H1 (cell line): ENCODE measurements around the gene CLDN15. TPM values are rescaled to one million over a fixed set of nuclear protein-coding genes. Genes with fewer than 3 reads are reported as not detected.

ENCODE experiments used
- CHD2 ChIP-seq: IDR thresholded peaks from 2 replicates; pipeline ENCODE4 v1.6.1; 2012; ENCODE audit warnings: low read length, improper control_type of control experiment
- CTBP2 ChIP-seq: IDR thresholded peaks from 2 replicates; pipeline ENCODE4 v1.7.0; 2011; ENCODE audit warnings: borderline replicate concordance, mild to moderate bottlenecking, moderate library complexity, mixed read lengths, low read length; ENCODE audit not compliant: insufficient read depth, insufficient read length
- CTCF ChIP-seq, 3 experiments: IDR thresholded peaks; 1 replicate in 2 of 3; 2 replicates in 1 of 3; pipeline versions ENCODE4 v1.5.1 to v1.6.1; 2011; ENCODE audit warnings: low read length in 3 of 3, mild to moderate bottlenecking in 3 of 3, inconsistent platforms in 2 of 3, low read depth in 1 of 3, moderate library complexity in 1 of 3; ENCODE audit not compliant: insufficient read depth in 1 of 3; ENCODE audit errors: control extremely low read depth in 1 of 3
- EP300 ChIP-seq, 2 experiments: IDR thresholded peaks; 1 replicate in 1 of 2; 2 replicates in 1 of 2; pipeline ENCODE4 v1.6.1; 2011 to 2012; ENCODE audit warnings: low read depth in 2 of 2, low read length in 2 of 2, mild to moderate bottlenecking in 2 of 2, borderline replicate concordance in 1 of 2, inconsistent platforms in 1 of 2, moderate library complexity in 1 of 2
- KDM1A ChIP-seq: fragments of 200-600, 300-600 bp; sonication (generic); IDR thresholded peaks from 2 replicates; pipeline ENCODE4 v1.7.1; 2016; ENCODE audit warnings: mild to moderate bottlenecking, low read length, borderline replicate concordance
- POLR2A ChIP-seq, 2 experiments: IDR thresholded peaks; 1 replicate in 1 of 2; 2 replicates in 1 of 2; pipeline ENCODE4 v1.6.1; 2011; ENCODE audit warnings: low read depth in 2 of 2, low read length in 2 of 2, mild to moderate bottlenecking in 2 of 2; ENCODE audit errors: control extremely low read depth in 1 of 2
- RNF2 ChIP-seq: fragments of 200-900, 300-1000 bp; sonication (generic); IDR thresholded peaks from 2 replicates; pipeline ENCODE4 v1.7.1; 2016; ENCODE audit warnings: borderline replicate concordance, low read depth, mild to moderate bottlenecking, antibody characterized with exemption, low read length; ENCODE audit not compliant: poor library complexity, severe bottlenecking; ENCODE audit errors: missing control alignments
- SIN3A ChIP-seq, 2 experiments: IDR thresholded peaks in 1 of 2; conservative IDR thresholded peaks in 1 of 2; 2 replicates each; pipeline ENCODE4 v1.6.1; 2011 to 2012; ENCODE audit warnings: low read length in 2 of 2, improper control_type of control experiment in 1 of 2, low read depth in 1 of 2, mild to moderate bottlenecking in 1 of 2
- SIX5 ChIP-seq: IDR thresholded peaks from 2 replicates; pipeline ENCODE4 v1.6.1; 2011; ENCODE audit warnings: mild to moderate bottlenecking, low read depth, low read length
- SUZ12 ChIP-seq: fragments of 200-600 bp; sonication (generic); IDR thresholded peaks from 2 replicates; pipeline ENCODE4 v1.6.1; 2012; ENCODE audit warnings: mild to moderate bottlenecking, inconsistent platforms, low read length, moderate library complexity, mixed read lengths
- TCF12 ChIP-seq: IDR thresholded peaks from 2 replicates; pipeline ENCODE4 v1.6.1; 2011; ENCODE audit warnings: low read depth, mild to moderate bottlenecking, low read length
- TEAD4 ChIP-seq: IDR thresholded peaks from 2 replicates; pipeline ENCODE4 v1.6.1; 2012; ENCODE audit warnings: low read depth, low read length, inconsistent platforms, mixed read lengths
- polyA plus RNA-seq, 7 experiments: library from polyadenylated mRNA; depleted of rRNA in 3 of 7; stranded (reverse) in 5 of 7; unstranded in 2 of 7; fragments of >200 nt in 5 of 7; fragments of 200-250 nt in 2 of 7; gene quantifications; 1 replicate in 5 of 7; 2 replicates in 1 of 7; 4 replicates in 1 of 7; pipeline versions ENCODE4 v1.2.1 to v1.2.3, GENCODE V29; 2011 to 2013; ENCODE audit warnings: missing spikeins in 2 of 7, mixed read lengths in 2 of 7
- total RNA-seq: library from RNA; stranded (reverse); fragmentation: NEBNext Ultra II Directional; extraction: Animal tissue kit (Norgen Biotek cat#: 25700); gene quantifications from 2 replicates; pipeline ENCODE4 v1.2.1, GENCODE V29; 2021

Gene CLDN15
- total and polyA plus RNA-seq, 2 of the 8 experiments (the other 6 are each of a cell fraction or from before 2014, with no cell fraction given), result 5.5 to 7.6 TPM

DNA sequence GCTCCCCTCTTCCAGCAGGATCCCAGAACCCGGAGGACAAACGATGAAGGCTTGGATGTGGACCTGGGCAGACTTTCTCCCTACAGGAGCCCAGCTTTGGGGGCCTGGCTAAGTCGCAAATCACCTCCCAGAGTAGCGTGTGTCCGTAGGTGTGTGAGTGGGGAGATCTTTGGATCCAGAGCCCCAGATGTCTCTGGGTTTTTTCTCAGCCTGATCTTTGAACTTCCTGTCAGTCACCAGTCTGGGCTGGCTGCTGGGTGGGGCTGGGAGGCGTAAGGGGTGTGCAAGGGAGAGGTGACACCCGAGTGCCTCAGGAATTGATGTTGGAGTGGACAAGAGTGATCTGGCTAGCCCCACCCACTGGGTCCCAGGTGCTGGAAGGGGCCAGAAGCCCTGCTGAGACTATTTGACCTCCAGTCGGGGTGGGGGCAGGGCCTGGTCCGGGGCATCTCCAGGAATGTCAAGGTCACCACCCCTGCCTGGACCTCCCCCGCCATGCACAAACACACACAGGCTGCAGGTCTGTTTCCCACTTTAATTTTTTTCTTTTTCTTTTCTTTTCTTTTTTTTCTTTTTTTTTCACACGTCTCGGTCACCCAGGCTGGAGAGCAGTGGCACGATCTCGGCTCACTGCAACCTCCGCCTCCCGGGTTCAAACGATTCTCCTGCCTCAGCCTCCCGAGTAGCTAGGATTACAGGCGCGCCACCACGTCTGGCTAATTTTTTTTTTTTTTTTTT lies 36.6 kb downstream of the CLDN15 start, which contains the start of gene MOGAT3 (continued):
- TF ChIP-seq RNF2, result no peak
- TF ChIP-seq EP300 (IDR thresholded peaks at IDR 0.05; ENCODE audit: borderline replicate concordance in 1 of 2, low read depth in 2 of 2, low read length in 2 of 2), result no peak
- TF ChIP-seq TCF12, result peak; percentile 78; the same call in 1 of the 2 replicates
- peak; percentile 40; the same call in 1 of the 2 replicates for TF ChIP-seq CHD2
- TF ChIP-seq CTCF (IDR thresholded peaks at IDR 0.05; ENCODE audit: control extremely low read depth in 1 of 3, insufficient read depth in 1 of 3, low read depth in 1 of 3, low read length in 3 of 3), result no peak
- no peak for TF ChIP-seq SIN3A (conservative IDR thresholded peaks at IDR 0.05 in 1 of 2, IDR thresholded peaks at IDR 0.05 in 1 of 2; ENCODE audit: low read depth in 1 of 2, low read length in 2 of 2)
- TF ChIP-seq POLR2A (IDR thresholded peaks at IDR 0.05; ENCODE audit: control extremely low read depth in 1 of 2, low read depth in 2 of 2, low read length in 2 of 2), result no peak
- no peak for TF ChIP-seq SUZ12
- TF ChIP-seq KDM1A, result no peak
- no peak for TF ChIP-seq SIX5
- peak; percentile 45 for TF ChIP-seq CTBP2
- peak; percentile 74 for TF ChIP-seq TEAD4
- TF ChIP-seq, all 59 proteins: peak for 7
